ENCODE data around the gene GCC1.

GRCh38 chr7:127536394-127536691, 49.1 kb downstream of the GCC1 start:
- no peak for TF ChIP-seq CTCF (IDR thresholded peaks at IDR 0.05)
- no peak for TF ChIP-seq REST (IDR thresholded peaks at IDR 0.05; ENCODE audit: insufficient read depth in 1 of 2, low read depth in 2 of 2, low read length in 1 of 2)

Data from Panc1 (cell line).